ENCODE measurements around the gene ZNRF2. TPM values are rescaled to one million over a fixed set of nuclear protein-coding genes. Genes with fewer than 3 reads are reported as not detected.

Gene ZNRF2
- polyA plus RNA-seq, 4 donors: 15.1 to 19.7 (median 18.1) TPM

GRCh38 chr7:30313793-30314192 is 29.4 kb downstream of the ZNRF2 start:
- no peak for DNase-seq (ENCODE audit: low read depth in 4 of 4, low spot score in 2 of 4)

GRCh38 chr7:30315589-30315988 is 31.2 kb downstream of the ZNRF2 start:
- DNase-seq (ENCODE audit: low read depth in 4 of 4, low spot score in 2 of 4): no peak

DNA sequence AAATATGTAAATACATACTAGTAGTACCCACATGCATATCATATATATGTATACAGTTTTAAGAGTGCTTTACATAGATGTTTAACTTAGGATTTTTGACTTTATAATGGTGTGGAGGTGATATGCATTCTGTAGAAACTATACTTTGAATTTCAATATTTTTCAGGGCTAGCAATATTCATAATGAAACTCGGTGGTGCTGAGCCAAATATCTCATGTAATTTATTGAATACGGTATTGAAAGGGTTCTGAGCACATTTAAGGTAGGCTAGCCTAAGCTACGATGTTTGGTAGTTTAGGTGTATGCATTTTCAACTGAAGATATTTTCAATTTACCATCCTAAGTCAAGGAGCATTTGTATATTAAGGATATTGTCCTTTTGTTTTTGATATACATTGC is 36.0 kb downstream of the ZNRF2 start:
- DNase-seq (ENCODE audit: low read depth in 4 of 4, low spot score in 2 of 4): no peak

DNA sequence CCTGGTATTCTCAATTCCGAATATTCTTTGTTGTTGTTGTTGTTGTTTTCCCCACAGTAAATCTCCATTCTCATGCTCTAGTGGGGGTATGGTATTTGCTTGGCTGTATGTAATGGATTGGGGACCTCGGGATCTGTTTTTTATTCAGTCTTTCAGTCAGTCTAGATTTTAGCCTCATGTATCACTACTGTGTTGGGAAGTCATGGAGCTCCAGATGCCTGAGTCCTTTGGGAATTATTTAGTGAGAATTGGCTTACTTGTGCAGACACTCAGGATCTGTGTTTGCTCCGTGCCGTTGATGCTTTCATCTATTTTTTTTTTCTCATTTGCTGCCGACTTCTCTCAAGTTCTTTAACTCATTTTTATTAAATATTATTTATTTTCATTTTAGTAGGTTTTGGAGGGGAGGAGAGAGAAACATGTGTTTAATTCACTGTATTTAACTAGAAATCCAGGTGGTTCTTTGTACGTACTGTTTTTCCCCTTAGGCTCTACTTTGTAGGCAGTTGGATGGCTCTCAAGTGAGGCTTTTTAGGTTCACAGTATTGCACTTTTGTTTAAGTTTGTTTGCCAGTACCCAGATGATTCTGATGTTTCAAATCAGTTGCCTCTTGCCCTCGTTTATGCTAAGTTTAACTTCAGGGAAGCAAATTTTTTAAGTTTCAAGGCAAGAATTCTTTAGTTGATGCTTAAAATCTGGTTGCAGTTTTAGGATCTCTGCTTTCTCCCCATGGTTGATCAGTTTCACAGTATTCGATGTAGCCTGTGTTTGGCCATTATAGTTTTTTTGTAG is 36.9 kb downstream of the ZNRF2 start:
- no peak for DNase-seq (ENCODE audit: low read depth in 4 of 4, low spot score in 2 of 4)

DNA sequence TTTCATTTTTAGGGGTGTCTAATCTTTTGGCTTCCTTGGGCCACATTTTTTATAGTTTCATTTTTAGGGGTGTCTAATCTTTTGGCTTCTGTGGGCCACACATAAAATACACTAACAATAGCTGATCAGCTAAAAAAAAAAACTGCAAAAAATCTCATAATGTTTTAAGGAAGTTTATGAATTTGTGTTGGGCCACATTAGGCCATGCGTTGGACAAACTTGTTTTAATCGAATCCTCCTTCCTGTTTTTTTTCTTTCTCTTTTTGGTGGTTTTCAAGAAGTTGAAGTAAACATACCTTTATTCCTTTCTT is 37.4 kb downstream of the ZNRF2 start:
- DNase-seq (ENCODE audit: low read depth in 4 of 4, low spot score in 2 of 4): no peak

GRCh38 chr7:30322271-30323005 is 38.0 kb downstream of the ZNRF2 start:
- no peak for DNase-seq (ENCODE audit: low read depth in 4 of 4, low spot score in 2 of 4)

DNA sequence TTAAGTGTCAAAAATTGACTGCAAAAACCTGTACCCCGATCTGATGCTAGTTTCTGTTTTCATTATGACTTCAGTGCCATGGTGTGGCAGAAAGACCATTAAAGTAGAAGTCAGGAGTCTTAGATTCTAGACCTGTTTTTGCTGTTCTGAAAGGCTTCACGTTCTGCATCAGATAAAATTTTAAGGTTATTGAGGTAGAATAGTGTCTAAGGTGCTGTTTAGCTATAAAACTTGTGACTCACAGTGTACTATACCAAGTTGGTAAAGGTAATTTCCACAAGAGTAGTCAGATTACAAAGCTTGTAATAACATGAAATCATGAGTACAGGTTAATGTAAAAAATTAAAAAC is 38.6 kb downstream of the ZNRF2 start:
- no peak for DNase-seq (ENCODE audit: low read depth in 4 of 4, low spot score in 2 of 4)

DNA sequence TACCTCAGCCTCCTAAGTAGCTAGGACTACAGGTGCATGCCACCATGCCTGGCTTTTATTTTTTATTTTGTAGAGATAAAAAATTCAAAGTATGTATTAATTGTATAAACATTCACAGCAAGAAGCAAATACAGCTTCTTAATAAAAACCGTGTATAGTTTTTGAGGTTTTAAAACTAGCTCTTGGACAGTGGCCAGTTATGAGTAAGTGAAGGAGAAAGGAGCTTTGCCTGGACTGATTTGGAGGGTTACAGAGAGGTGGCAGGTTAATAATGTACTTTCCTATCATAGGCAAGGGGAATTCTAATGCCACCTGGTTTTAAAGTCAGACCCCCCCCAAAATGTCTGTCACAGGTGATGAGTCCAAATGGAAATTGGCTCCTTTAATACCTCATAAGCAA is 43.4 kb downstream of the ZNRF2 start:
- DNase-seq (ENCODE audit: low read depth in 4 of 4, low spot score in 2 of 4): no peak

GRCh38 chr7:30328381-30328780 is 44.0 kb downstream of the ZNRF2 start:
- DNase-seq (ENCODE audit: low read depth in 4 of 4, low spot score in 2 of 4): no peak

- no peak for DNase-seq (ENCODE audit: low read depth in 4 of 4, low spot score in 2 of 4)
Measured at GRCh38 chr7:30329716-30330115, 45.3 kb downstream of the ZNRF2 start.

DNA sequence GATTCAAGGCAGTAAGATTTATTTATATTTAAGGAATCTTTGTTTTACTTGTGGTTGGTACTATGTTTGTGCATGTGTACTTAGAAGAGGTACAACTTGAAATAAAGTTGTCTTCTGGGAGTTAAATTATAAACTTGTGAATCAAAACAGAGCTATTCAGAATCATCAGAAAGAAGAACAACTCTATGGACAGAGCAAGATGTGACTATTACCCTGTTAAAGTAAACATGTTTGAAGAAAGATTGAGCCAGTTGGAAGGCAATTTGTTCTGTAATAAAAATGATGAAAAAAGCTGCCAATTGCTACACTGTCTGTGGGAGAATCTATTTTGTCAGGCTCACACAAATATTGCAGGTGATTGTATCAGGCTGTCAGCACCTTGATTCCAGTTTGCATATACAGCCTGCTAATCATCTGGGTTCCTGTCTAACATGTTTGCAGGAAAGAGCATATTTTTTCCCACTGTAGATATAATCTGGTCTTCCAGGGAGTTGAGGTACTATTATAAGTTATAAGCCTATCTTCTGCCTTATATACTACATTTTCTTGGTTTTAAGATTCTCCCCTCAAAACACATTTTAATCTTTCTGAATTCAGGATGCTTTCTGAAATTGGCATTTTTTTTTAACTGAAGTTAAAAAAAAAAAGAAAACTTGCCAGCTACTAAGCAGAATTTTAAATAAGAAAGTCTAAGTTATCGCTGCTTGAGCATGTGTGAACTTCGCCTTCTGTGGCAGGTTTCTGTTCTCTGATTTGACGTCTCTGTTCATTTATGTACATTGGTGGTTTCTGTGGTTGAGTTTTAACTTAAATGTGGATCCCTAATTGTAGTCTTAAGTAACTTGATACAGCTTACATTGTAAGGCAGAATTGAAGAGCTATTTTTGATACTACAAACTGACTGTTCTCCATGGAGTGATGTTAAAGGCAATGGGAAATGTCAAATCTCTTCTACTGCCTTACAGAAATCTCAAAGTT is 46.0 kb downstream of the ZNRF2 start:
- no peak for DNase-seq (ENCODE audit: low read depth in 4 of 4, low spot score in 2 of 4)

DNA sequence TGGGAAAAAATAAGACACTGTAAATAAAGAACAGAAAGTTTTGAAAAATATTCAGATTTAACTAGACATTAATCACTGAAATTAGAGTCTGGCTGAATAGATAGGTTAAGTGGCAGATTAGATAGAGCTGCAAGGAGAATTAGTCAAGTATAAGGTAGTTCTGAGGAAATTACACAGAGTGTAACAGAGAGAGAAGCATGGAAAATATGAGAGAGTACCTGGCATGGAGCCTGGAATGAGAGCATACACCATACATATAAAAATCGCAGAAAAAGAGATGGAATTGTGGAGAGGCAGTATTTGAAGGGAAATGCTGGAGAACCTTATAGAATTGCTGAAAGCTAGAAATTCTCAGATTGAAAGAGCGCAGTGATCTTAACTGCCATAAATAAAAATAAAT is 46.9 kb downstream of the ZNRF2 start:
- DNase-seq (ENCODE audit: low read depth in 4 of 4, low spot score in 2 of 4): no peak

GRCh38 chr7:30332549-30332948 is 48.2 kb downstream of the ZNRF2 start:
- DNase-seq (ENCODE audit: low read depth in 4 of 4, low spot score in 2 of 4): no peak

DNA sequence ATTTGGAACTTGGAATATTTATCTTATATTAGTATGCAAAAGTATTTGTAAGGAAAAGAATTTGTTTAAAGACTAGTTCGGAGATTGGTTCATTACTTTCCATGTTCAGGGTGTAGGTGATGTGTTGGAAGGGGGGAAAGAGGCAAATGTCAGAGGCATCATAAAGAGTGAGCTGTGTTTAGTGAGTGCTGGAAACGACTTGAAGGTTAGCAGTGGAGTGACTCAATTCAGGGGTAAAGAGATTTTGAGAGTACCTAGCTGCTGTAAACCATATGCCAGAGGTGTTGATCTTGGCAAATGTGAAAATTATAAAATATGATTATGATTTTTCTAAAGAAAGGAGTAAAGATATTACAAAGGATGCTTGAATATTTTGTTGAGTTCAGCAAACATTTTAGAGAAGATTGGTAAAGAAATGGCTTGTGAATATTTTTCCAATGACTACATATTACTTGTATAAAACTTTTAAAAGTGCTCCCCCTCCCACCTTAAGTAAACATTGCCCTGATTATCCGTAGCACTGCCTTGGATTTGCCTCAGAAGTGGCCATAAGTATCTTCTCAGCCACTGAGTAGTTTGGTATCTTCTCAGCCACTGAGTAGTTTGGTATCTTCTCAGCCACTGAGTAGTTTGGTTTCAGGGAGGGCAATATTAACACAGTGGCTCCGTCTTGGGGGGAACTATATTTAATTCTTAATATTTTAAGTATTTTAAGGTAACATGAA is 51.5 kb downstream of the ZNRF2 start:
- DNase-seq (ENCODE audit: low read depth in 4 of 4, low spot score in 2 of 4): no peak

GRCh38 chr7:30344513-30344912 is 60.1 kb downstream of the ZNRF2 start:
- DNase-seq (ENCODE audit: low read depth in 4 of 4, low spot score in 2 of 4): no peak

GRCh38 chr7:30347226-30348082 is 63.1 kb downstream of the ZNRF2 start:
- DNase-seq (ENCODE audit: low read depth in 4 of 4, low spot score in 2 of 4): no peak

DNA sequence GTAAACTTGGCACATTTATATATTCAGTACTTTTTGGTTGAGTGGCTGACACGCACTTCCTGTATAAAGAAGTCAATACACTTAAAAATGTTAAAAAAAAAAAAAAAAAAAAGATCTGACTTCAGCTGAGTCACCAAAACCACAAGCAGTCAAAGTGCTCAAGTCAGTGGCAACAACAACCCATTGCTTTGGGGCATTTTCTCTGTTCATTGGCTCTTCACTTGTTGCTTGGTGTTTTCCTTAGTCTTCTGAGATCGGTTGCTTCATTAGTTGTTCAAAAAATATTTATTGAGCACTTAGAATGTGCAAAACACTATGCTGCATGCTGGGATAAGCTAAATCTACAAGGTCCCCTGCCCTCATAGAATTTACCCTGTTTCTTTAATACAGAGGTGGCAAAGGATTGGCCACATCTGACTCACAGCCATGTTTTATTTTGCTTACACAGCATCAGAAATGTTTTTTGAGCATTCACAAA is 63.7 kb downstream of the ZNRF2 start:
- no peak for DNase-seq (ENCODE audit: low read depth in 4 of 4, low spot score in 2 of 4)

DNA sequence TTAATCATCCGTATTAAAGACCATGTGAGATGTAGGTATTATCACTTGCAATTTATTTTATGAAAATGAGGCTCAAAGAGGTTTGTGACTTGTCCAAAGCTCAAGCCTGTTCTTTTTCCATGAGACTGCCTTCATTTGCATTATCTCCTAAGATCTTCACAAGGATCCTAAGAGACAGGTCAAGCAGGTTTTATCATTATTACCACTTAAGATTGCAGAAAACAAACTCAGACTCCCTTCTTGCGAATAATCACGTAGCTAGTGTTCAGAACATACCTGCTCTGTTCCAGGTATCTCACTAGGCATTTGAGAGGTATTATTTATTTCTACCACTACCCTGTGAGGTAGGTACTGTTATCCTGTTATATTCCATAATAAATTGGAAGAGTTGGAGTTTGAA is 64.8 kb downstream of the ZNRF2 start:
- no peak for DNase-seq (ENCODE audit: low read depth in 4 of 4, low spot score in 2 of 4)

- DNase-seq (ENCODE audit: low read depth in 4 of 4, low spot score in 2 of 4): no peak
Measured at GRCh38 chr7:30349816-30350215, 65.4 kb downstream of the ZNRF2 start.

DNA sequence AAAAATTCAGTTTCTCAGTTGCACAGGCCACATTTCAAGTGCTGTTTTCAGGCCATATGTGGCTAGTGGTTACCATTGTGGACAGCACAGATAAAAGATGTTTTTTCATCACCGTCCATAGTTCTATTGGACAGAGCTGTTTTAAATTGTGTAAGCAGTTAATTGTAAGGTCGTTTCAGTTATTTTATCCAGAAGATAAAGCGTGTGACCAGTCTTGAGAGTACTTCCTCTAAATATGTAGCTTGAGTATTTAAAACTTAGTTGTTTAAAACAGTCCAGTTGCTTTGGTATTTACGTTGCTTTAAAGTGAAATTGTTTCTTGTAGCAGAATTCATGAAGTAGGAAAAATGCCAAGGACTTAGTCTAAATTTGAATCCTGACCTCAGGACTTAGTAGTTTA is 66.9 kb downstream of the ZNRF2 start:
- no peak for DNase-seq (ENCODE audit: low read depth in 4 of 4, low spot score in 2 of 4)

All from left renal cortex interstitium (tissue), 4 donors.